ENCODE results near the gene COBL.

Gene COBL

GRCh38 chr7:51325261-51325676 is 8.7 kb upstream of the COBL start:
- no peak for DNase-seq

GRCh38 chr7:51324206-51324898 is 7.7 kb upstream of the COBL start:
- DNase-seq, result no peak

GRCh38 chr7:51321961-51322515 is 5.4 kb upstream of the COBL start:
- DNase-seq, result no peak

GRCh38 chr7:51318886-51319579 is 2.4 kb upstream of the COBL start:
- no peak for DNase-seq

DNA sequence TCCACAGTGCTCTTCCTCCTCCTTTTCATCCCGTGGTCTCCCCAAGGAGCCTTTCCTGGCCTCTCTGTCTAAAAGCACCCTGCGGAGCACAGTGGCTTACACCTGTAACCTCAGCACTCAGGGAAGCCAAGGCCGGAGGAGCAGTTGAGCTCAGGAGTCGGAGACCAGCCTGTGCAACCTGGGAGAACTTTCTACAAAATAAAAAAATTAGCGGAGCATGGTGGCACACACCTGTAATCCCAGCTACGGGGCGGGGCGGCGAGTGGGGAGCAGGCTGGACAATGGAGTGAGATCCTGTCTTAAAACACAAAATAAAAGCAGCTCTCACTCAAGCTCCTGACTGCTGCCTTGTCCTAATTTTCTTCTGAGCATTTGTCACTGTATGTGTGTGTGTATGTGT is 1.4 kb upstream of the COBL start:
- no peak for DNase-seq

GRCh38 chr7:51317582-51317910 is 937 bp upstream of the COBL start:
- DNase-seq, result no peak

- DNase-seq, result no peak
Measured at GRCh38 chr7:51316262-51316665, 345 bp downstream of the COBL start.

- no peak for DNase-seq
Measured at GRCh38 chr7:51315393-51316261, 982 bp downstream of the COBL start.

DNA sequence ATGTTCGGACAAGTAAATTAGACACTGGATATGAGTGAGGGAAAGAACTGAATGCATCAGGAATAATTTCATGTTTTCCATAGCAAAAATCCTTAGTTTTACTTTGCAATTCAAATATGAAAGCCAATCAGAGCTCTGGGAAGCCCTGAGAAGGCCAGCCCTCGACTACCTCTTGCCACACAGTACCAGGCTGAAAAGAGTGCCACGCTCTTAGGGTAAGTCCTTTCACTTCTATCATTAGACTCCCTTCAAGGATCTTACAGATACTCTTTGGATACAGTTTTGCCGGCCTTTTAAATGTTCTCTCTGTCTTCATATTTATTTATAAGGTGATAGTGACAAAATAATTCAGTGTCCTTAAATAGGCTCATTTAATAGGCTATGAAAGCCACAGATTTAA is 1.9 kb downstream of the COBL start:
- DNase-seq, result no peak

DNA sequence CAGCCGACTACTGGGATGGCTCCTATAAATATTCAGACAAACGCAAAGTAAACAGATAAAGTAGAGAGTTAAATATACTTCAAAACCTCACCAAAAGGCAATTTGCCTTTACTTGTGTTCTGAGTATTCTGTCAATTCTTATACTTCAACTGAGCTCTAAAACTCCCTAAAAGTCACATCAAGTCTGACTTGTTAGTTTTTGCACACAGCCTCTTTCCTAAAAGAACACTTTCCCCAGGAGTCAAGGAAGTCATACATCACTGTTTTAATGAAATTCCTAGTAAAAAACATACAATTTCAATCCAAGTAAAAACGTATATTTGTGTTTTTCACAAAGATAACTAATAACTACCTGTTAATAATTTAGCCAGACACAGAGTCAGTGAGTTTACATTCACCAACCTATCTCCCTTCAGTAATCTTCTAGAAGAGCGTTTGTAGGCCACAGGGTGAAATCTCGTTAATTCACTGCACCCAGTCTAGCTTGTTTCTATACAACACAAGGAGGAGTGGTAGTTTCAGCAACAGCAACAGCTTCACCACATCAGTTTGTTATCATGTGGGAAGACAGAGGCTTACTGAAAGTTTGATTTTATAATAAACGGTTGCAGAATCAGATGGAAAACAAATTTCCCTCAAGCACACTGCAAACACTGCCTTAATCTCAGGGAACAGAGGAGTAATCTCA is 2.7 kb downstream of the COBL start:
- no peak for DNase-seq

DNA sequence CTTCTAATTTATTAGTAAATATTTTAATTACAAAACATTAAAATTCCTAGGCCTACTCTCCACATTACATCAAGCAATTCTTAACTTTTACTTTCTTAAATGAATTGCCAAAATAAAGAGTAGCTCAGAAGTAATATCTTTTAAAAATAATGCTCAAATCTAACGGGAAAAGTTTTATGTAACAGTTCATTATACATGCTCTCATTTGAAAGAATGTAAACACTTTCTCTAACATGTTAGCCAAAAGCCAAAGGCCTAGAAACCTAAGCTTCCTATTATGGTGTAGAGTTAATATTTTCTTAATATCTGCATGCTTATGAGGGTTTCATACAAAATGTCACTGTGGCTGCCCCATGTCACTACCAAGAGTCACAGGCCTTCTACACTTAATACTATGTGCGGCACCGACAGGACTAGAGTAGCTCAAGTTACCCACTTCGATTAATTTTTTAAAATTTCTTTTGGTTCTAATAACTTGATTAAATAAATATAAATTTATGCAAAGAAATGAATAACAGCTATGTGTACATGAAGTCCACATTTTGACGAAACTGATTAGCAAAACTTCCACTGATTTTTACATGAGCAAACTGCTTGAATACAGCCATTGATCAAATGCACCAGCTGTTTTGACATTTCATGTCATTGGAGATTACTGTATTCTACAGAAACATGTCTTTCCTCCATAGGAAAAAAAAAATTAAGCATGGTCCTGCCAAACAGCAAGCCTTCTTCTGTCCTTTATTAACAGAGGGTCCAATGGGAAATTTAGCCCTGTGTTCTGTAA is 3.5 kb downstream of the COBL start:
- DNase-seq, result no peak

DNA sequence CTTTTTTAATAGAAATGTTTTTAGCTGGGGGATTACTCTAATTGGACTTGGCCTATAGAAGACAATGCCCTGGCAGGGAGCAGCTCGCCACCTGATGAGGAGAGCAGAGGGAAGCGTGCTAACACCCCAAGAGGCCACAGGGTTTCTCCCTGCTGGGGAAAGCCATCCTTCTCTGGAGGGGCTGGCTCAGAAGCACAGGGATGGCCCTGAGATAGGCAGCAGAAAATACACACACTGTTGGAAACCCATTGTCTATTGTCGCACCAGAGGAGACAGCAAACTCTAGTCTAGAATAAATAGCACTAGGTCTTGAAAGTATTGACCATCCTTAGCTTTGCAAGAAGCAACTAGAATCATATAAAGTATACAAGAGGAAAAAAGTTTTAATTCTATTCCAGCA is 5.4 kb downstream of the COBL start:
- DNase-seq, result no peak

DNA sequence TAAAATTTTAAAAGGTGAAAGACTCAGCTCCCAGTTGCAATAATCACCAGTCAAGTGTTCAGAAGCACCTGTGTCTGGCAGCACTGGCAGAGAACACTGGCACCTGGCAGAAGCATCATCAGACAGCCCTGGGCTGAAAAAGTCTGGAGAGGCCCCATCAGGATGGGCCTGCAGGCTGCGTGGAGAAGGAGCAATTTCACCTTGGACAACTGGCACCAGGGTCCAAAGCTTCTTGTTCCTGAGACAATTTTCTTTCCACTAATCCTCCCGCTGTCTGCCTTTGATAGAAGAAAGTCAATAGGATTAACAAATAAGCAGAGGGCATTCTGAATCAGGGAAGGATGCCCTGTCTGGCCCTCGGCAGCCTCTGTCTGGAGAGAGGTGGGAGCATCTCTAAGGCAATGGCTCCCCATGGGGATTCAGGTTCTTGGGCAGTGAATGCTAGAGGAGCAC is 6.5 kb downstream of the COBL start:
- no peak for DNase-seq

GRCh38 chr7:51309361-51310130 is 7.1 kb downstream of the COBL start:
- no peak for DNase-seq

DNA sequence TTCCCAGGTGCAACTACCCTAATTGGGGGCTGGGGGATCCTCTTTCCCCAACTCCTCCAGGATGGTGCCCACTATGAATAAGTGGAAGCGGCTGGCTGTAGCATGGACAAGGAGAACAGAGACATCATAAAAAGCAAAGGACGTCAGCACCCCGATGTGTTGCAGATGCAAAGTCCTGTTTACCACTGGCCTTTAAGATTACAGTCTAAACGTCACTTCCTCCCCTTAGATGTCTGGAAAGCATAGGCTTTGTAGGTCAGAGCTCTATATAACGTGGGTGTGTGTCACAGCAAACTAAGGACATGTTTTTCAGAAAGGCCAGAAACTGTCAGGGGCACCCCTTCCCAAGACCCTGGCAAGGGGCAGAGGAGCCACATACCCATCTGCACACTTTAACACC is 7.9 kb downstream of the COBL start:
- no peak for DNase-seq

- DNase-seq, result no peak
Measured at GRCh38 chr7:51308265-51308664, 8.3 kb downstream of the COBL start.

GRCh38 chr7:51307651-51308210 is 8.9 kb downstream of the COBL start:
- no peak for DNase-seq

DNA sequence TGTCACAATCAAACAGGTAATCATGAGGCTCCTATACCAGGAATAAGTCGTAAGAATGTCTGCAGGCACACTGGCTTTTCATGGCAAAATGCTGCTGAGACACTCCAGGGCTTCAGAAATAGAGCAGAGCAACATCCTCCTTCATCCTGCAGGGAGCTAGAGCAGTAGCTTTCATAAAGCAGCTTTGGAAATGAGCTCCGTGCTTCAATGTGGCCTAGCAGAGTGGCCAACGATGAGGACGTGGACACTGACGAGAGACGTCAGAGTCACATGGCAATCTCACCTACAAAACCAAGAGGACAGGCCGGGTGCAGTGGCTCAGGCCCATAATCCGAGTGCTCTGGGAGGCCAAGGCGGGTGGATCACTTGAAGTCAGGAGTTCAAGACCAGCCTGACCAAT is 9.8 kb downstream of the COBL start:
- DNase-seq, result no peak

DNA sequence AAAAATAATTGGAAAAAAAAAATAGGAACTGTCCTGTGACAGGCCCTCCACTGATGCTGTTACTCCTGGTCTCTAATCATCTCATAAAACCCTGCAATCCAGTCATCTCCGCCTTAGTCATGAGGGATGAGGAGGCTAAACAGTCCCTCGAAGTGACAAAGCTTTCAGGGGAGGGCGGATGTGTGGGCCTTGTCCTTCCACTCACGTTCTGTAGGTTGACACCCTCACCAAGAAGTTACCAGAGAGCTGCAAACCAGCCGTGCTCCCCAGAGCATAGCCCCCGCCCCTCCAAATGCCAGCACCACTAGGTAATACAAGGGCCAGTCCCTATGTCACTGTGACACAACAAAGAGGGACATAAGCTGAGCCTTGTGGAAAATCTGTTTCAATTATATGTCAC is 11.9 kb downstream of the COBL start:
- no peak for DNase-seq

DNA sequence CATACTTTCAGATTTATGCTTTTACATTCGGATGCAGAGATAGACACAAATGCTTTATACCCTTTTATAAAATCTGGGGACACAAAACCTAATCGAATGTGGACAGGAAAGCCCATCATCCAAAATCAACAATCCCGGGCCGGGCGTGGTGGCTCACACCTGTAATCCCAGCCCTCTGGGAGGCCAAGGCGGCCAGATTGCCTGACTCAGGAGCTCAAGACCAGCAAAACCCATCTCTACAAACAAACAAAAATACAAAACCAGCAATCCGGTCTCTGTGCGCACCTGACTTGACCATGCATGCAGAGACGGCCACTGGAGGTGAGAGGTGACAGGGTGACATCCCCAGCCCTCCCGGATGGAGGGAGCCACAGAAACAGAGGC is 13.5 kb downstream of the COBL start:
- DNase-seq, result no peak

GRCh38 chr7:51301806-51302205 is 14.8 kb downstream of the COBL start:
- DNase-seq, result no peak
